D341Med (cell line): ENCODE results near the gene CYYR1.

Experiments used
- DNase-seq: peaks from one replicate; pipeline ENCODE4 v3.0.0; 2012; ENCODE audit warnings: low spot score

Gene CYYR1

GRCh38 chr21:26553898-26554297 is 19.2 kb downstream of the CYYR1 start:
- no peak for DNase-seq

- DNase-seq = no peak
Measured at GRCh38 chr21:26550326-26550725, 22.8 kb downstream of the CYYR1 start.

GRCh38 chr21:26546446-26547097 is 26.5 kb downstream of the CYYR1 start:
- no peak for DNase-seq

GRCh38 chr21:26544201-26544775 is 28.8 kb downstream of the CYYR1 start:
- DNase-seq = no peak

GRCh38 chr21:26540651-26541050 is 32.4 kb downstream of the CYYR1 start:
- no peak for DNase-seq

- DNase-seq = no peak
Measured at GRCh38 chr21:26539566-26539965, 33.5 kb downstream of the CYYR1 start.

GRCh38 chr21:26534517-26534916 is 38.6 kb downstream of the CYYR1 start:
- DNase-seq = no peak

GRCh38 chr21:26532208-26532607 is 40.9 kb downstream of the CYYR1 start:
- no peak for DNase-seq

- no peak for DNase-seq
Measured at GRCh38 chr21:26529526-26529925, 43.6 kb downstream of the CYYR1 start.

- no peak for DNase-seq
Measured at GRCh38 chr21:26528882-26529281, 44.2 kb downstream of the CYYR1 start.

- no peak for DNase-seq
Measured at GRCh38 chr21:26522704-26523103, 50.4 kb downstream of the CYYR1 start.

- DNase-seq = no peak
Measured at GRCh38 chr21:26519142-26519541, 53.9 kb downstream of the CYYR1 start.

- DNase-seq = no peak
Measured at GRCh38 chr21:26515257-26515656, 57.8 kb downstream of the CYYR1 start.

GRCh38 chr21:26513212-26513611 is 59.9 kb downstream of the CYYR1 start:
- DNase-seq = no peak

GRCh38 chr21:26512664-26513063 is 60.4 kb downstream of the CYYR1 start:
- no peak for DNase-seq

- DNase-seq = no peak
Measured at GRCh38 chr21:26508903-26509302, 64.2 kb downstream of the CYYR1 start.

GRCh38 chr21:26506956-26507355 is 66.1 kb downstream of the CYYR1 start:
- DNase-seq = no peak

GRCh38 chr21:26505211-26505610 is 67.9 kb downstream of the CYYR1 start:
- DNase-seq = no peak

GRCh38 chr21:26503414-26503813 is 69.7 kb downstream of the CYYR1 start:
- no peak for DNase-seq

GRCh38 chr21:26501495-26502021 is 71.5 kb downstream of the CYYR1 start:
- DNase-seq = no peak

- no peak for DNase-seq
Measured at GRCh38 chr21:26499495-26499894, 73.6 kb downstream of the CYYR1 start.

GRCh38 chr21:26495283-26495849 is 77.7 kb downstream of the CYYR1 start:
- DNase-seq = no peak

- no peak for DNase-seq
Measured at GRCh38 chr21:26491663-26492062, 81.4 kb downstream of the CYYR1 start.

GRCh38 chr21:26490771-26491170 is 82.3 kb downstream of the CYYR1 start:
- no peak for DNase-seq
